H1 (cell line): Measurements from ENCODE around the gene CALCOCO2. TPM values are rescaled to one million over a fixed set of nuclear protein-coding genes. Genes with fewer than 3 reads are reported as not detected.

Experiments used
- CBX5 ChIP-seq: fragments of 300-800, 300-1000 bp; sonication (generic); IDR thresholded peaks from 2 replicates; pipeline ENCODE4 v1.7.1; 2016; ENCODE audit warnings: antibody characterized with exemption, low read length, low read depth
- CBX8 ChIP-seq: fragments of 300-800, 300-1000 bp; sonication (generic); IDR thresholded peaks from 2 replicates; pipeline ENCODE4 v1.7.1; 2016; ENCODE audit warnings: low read depth, low read length, borderline replicate concordance
- CEBPB ChIP-seq: IDR thresholded peaks from 2 replicates; pipeline ENCODE4 v1.6.1; 2012; ENCODE audit warnings: low read depth, low read length
- EZH2 ChIP-seq: fragments of 200-600 bp; sonication (generic); IDR thresholded peaks from 2 replicates; pipeline ENCODE4 v1.7.1; 2012; ENCODE audit warnings: low read depth, mild to moderate bottlenecking, moderate library complexity, low read length, inconsistent platforms; ENCODE audit not compliant: severe bottlenecking
- FOSL1 ChIP-seq: IDR thresholded peaks from 2 replicates; pipeline ENCODE4 v1.6.1; 2011; ENCODE audit warnings: mild to moderate bottlenecking, low read depth, low read length, moderate library complexity; ENCODE audit not compliant: insufficient read depth
- HDAC2 ChIP-seq, 2 experiments: fragments of 300-600 bp in 1 of 2; sonication (generic) in 1 of 2; IDR thresholded peaks; 2 replicates each; pipeline ENCODE4 v1.6.1; 2011 to 2012; ENCODE audit warnings: low read depth in 2 of 2, low read length in 2 of 2, mild to moderate bottlenecking in 2 of 2, moderate library complexity in 2 of 2, borderline replicate concordance in 1 of 2, inconsistent platforms in 1 of 2
- KDM4A ChIP-seq: IDR thresholded peaks from one replicate; pipeline ENCODE4 v1.7.1; 2012; ENCODE audit warnings: low read depth, mild to moderate bottlenecking, moderate library complexity, low read length, inconsistent platforms; ENCODE audit not compliant: severe bottlenecking
- KDM5A ChIP-seq: fragments of 200-600 bp; IDR thresholded peaks from 2 replicates; pipeline ENCODE4 v1.7.1; 2012; ENCODE audit warnings: mild to moderate bottlenecking, low read length, inconsistent platforms, mixed read lengths
- NANOG ChIP-seq: IDR thresholded peaks from 2 replicates; pipeline ENCODE4 v1.6.1; 2011; ENCODE audit warnings: low read length, low read depth, mild to moderate bottlenecking, inconsistent platforms; ENCODE audit not compliant: insufficient read depth, poor library complexity, severe bottlenecking
- NRF1 ChIP-seq: IDR thresholded peaks from 2 replicates; pipeline ENCODE4 v1.6.1; 2011; ENCODE audit warnings: mild to moderate bottlenecking, low read depth, low read length, improper control_type of control experiment
- POU5F1 ChIP-seq: IDR thresholded peaks from 2 replicates; pipeline ENCODE4 v1.6.1; 2011; ENCODE audit warnings: low read depth, mild to moderate bottlenecking, low read length, moderate library complexity
- RBBP5 ChIP-seq: IDR thresholded peaks from 2 replicates; pipeline ENCODE4 v1.7.1; 2012; ENCODE audit warnings: low read depth, mild to moderate bottlenecking, inconsistent platforms, low read length, moderate library complexity, borderline replicate concordance
- SIX5 ChIP-seq: IDR thresholded peaks from 2 replicates; pipeline ENCODE4 v1.6.1; 2011; ENCODE audit warnings: mild to moderate bottlenecking, low read depth, low read length
- TCF12 ChIP-seq: IDR thresholded peaks from 2 replicates; pipeline ENCODE4 v1.6.1; 2011; ENCODE audit warnings: low read depth, mild to moderate bottlenecking, low read length
- TEAD4 ChIP-seq: IDR thresholded peaks from 2 replicates; pipeline ENCODE4 v1.6.1; 2012; ENCODE audit warnings: low read depth, low read length, inconsistent platforms, mixed read lengths
- ZNF274 ChIP-seq: IDR thresholded peaks from 2 replicates; pipeline ENCODE4 v1.7.0; 2012; ENCODE audit warnings: low read length, borderline replicate concordance; ENCODE audit errors: extremely low read depth
- polyA plus RNA-seq, 7 experiments: library from polyadenylated mRNA; depleted of rRNA in 3 of 7; stranded (reverse) in 5 of 7; unstranded in 2 of 7; fragments of >200 nt in 5 of 7; fragments of 200-250 nt in 2 of 7; gene quantifications; 1 replicate in 5 of 7; 2 replicates in 1 of 7; 4 replicates in 1 of 7; pipeline versions ENCODE4 v1.2.1 to v1.2.3, GENCODE V29; 2011 to 2013; ENCODE audit warnings: missing spikeins in 2 of 7, mixed read lengths in 2 of 7
- total RNA-seq: library from RNA; stranded (reverse); fragmentation: NEBNext Ultra II Directional; extraction: Animal tissue kit (Norgen Biotek cat#: 25700); gene quantifications from 2 replicates; pipeline ENCODE4 v1.2.1, GENCODE V29; 2021
- TF ChIP-seq, protein P1 (sequence below), 3 experiments: IDR thresholded peaks; 1 replicate in 2 of 3; 2 replicates in 1 of 3; pipeline versions ENCODE4 v1.5.1 to v1.6.1; 2011; ENCODE audit warnings: low read length in 3 of 3, mild to moderate bottlenecking in 3 of 3, inconsistent platforms in 2 of 3, low read depth in 1 of 3, moderate library complexity in 1 of 3; ENCODE audit not compliant: insufficient read depth in 1 of 3; ENCODE audit errors: control extremely low read depth in 1 of 3
- TF ChIP-seq, protein P2 (sequence below): IDR thresholded peaks from 2 replicates; pipeline ENCODE4 v1.6.1; 2012; ENCODE audit warnings: low read length, inconsistent platforms
- TF ChIP-seq, protein P3 (sequence below): IDR thresholded peaks from 2 replicates; pipeline ENCODE4 v1.6.1; 2011; ENCODE audit warnings: low read depth, mild to moderate bottlenecking, low read length; ENCODE audit not compliant: insufficient read depth

CALCOCO2 gene
- total and polyA plus RNA-seq, 2 of the 8 experiments (the other 6 are each of a cell fraction or from before 2014, with no cell fraction given): 12.1 to 31.8 TPM

GRCh38 chr17:48818361-48818841 is 12.4 kb upstream of the CALCOCO2 start (continued):
- TF ChIP-seq ZNF274 (no peak), RBBP5 (peak; percentile 98; the same call in 1 of the 2 replicates), HDAC2 (IDR thresholded peaks at IDR 0.05; ENCODE audit: borderline replicate concordance in 1 of 2, low read depth in 2 of 2, low read length in 2 of 2) (0 out of 4 replicates have a peak, but pooled peaks of 1 of the 2 experiments have one; percentile 39), KDM4A (no peak), CEBPB (0 out of 2 replicates have a peak, but pooled peaks have one; percentile 44), CBX5 (no peak), EZH2 (no peak), TCF12 (0 out of 2 replicates have a peak, but pooled peaks have one; percentile 21), NRF1 (no peak), SIX5 (no peak), CBX8 (no peak), KDM5A (no peak), FOSL1 (no peak), TEAD4 (no peak), POU5F1 (0 out of 2 replicates have a peak, but pooled peaks have one; percentile 57), NANOG (no peak)
- TF ChIP-seq, protein P1, sequence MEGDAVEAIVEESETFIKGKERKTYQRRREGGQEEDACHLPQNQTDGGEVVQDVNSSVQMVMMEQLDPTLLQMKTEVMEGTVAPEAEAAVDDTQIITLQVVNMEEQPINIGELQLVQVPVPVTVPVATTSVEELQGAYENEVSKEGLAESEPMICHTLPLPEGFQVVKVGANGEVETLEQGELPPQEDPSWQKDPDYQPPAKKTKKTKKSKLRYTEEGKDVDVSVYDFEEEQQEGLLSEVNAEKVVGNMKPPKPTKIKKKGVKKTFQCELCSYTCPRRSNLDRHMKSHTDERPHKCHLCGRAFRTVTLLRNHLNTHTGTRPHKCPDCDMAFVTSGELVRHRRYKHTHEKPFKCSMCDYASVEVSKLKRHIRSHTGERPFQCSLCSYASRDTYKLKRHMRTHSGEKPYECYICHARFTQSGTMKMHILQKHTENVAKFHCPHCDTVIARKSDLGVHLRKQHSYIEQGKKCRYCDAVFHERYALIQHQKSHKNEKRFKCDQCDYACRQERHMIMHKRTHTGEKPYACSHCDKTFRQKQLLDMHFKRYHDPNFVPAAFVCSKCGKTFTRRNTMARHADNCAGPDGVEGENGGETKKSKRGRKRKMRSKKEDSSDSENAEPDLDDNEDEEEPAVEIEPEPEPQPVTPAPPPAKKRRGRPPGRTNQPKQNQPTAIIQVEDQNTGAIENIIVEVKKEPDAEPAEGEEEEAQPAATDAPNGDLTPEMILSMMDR (IDR thresholded peaks at IDR 0.05; ENCODE audit: control extremely low read depth in 1 of 3, insufficient read depth in 1 of 3, low read depth in 1 of 3, low read length in 3 of 3): no peak
- TF ChIP-seq, protein P2, sequence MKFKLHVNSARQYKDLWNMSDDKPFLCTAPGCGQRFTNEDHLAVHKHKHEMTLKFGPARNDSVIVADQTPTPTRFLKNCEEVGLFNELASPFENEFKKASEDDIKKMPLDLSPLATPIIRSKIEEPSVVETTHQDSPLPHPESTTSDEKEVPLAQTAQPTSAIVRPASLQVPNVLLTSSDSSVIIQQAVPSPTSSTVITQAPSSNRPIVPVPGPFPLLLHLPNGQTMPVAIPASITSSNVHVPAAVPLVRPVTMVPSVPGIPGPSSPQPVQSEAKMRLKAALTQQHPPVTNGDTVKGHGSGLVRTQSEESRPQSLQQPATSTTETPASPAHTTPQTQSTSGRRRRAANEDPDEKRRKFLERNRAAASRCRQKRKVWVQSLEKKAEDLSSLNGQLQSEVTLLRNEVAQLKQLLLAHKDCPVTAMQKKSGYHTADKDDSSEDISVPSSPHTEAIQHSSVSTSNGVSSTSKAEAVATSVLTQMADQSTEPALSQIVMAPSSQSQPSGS: no peak
- TF ChIP-seq, protein P3, sequence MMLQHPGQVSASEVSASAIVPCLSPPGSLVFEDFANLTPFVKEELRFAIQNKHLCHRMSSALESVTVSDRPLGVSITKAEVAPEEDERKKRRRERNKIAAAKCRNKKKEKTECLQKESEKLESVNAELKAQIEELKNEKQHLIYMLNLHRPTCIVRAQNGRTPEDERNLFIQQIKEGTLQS: no peak
